Colonic mucosa (tissue), 4 donors: Measurements from ENCODE around the gene IDH3G. TPM values are rescaled to one million over a fixed set of nuclear protein-coding genes. Genes with fewer than 3 reads are reported as not detected.

Source experiments
- DNase-seq: peaks from one replicate; pipeline ENCODE4 v3.0.0-alpha.2; 2020
- H3K27ac ChIP-seq: fragments of 200-600 bp; one replicate; pipeline ENCODE4 v1.8.0; 2021
- H3K27me3 ChIP-seq: fragments of 200-600 bp; one replicate; pipeline ENCODE4 v1.8.0; 2021
- H3K36me3 ChIP-seq: fragments of 200-600 bp; one replicate; pipeline ENCODE4 v1.8.0; 2021
- H3K4me1 ChIP-seq: fragments of 200-600 bp; one replicate; pipeline ENCODE4 v1.8.0; 2021; ENCODE audit warnings: mild to moderate bottlenecking
- H3K4me3 ChIP-seq: fragments of 200-600 bp; one replicate; pipeline ENCODE4 v1.8.0; 2021
- H3K9ac ChIP-seq, 2 donors: one replicate each; pipeline ENCODE4 v1.7.0; 2013; ENCODE audit warnings: control low read depth in 2 of 2, low read depth in 2 of 2, low read length in 2 of 2
- H3K9me3 ChIP-seq: fragments of 200-600 bp; one replicate; pipeline ENCODE4 v1.8.0; 2021
- CTCF ChIP-seq: fragments of 200-600 bp; IDR thresholded peaks from one replicate; pipeline ENCODE4 v1.8.0; 2022; ENCODE audit warnings: antibody characterized with exemption, mild to moderate bottlenecking
- intact Hi-C: fragments of 100-400 bp; cut with DNase I; formaldehyde crosslinking; loops from one replicate; pipeline ENCODE4 v1.14.1; 2022
- total RNA-seq, 2 donors: library from RNA; stranded (reverse); fragmentation: NEBNext Ultra II Directional in 1 of 2; extraction: Animal tissue kit (Norgen Biotek cat#: 25700) in 1 of 2; gene quantifications; one replicate each; pipeline ENCODE4 v1.2.1, GENCODE V29; 2021
- donor health status: healthy.
- donor health status: DM: no; HTN: no; CAD: no.
- donor health status: DM: no; HTN: no; CAD: no.

The IDH3G gene
- total RNA-seq, 2 donors from 2014 or later, result 80.6 to 92.6 TPM

GRCh38 chrX:153769865-153770600 lies 24.1 kb downstream of the IDH3G start:
- DNase-seq, result no peak
- no peaks in the 10 kb centered on the region for H3K4me1 ChIP-seq
- H3K36me3 ChIP-seq, result no peaks in the 10 kb centered on the region
- H3K9me3 ChIP-seq, result no peaks in the 10 kb centered on the region
- intact Hi-C loops, result no loop called here
- no peak overlapping the region for H3K4me3 ChIP-seq
- H3K27me3 ChIP-seq, result peaks cover 3% of the 10 kb centered on the region
- no peak for TF ChIP-seq CTCF
- no peak overlapping the region for H3K9ac ChIP-seq
- H3K27ac ChIP-seq, result no peak overlapping the region

GRCh38 chrX:153769158-153769864 lies 24.9 kb downstream of the IDH3G start:
- Histone ChIP-seq H3K9ac (no peak overlapping the region), H3K4me1 (no peaks in the 10 kb centered on the region), H3K9me3 (no peaks in the 10 kb centered on the region), H3K4me3 (no peak overlapping the region), H3K27me3 (peaks cover 3% of the 10 kb centered on the region), H3K27ac (no peak overlapping the region), H3K36me3 (no peaks in the 10 kb centered on the region)
- intact Hi-C loops, result no loop called here
- DNase-seq, result no peak
- TF ChIP-seq CTCF, result no peak

GRCh38 chrX:153768311-153769157 lies 25.6 kb downstream of the IDH3G start:
- intact Hi-C loops, result no loop called here
- TF ChIP-seq CTCF, result no peak
- no peaks in the 10 kb centered on the region for H3K36me3 ChIP-seq
- H3K4me1 ChIP-seq, result no peaks in the 10 kb centered on the region
- no peak for DNase-seq
- H3K27ac ChIP-seq, result no peak overlapping the region
- no peaks in the 10 kb centered on the region for H3K9me3 ChIP-seq
- H3K9ac ChIP-seq, result no peak overlapping the region
- H3K27me3 ChIP-seq, result peaks cover 3% of the 10 kb centered on the region
- no peak overlapping the region for H3K4me3 ChIP-seq

- no peak for DNase-seq
- intact Hi-C loops, result no loop called here
- Histone ChIP-seq H3K27me3 (peaks cover 3% of the 10 kb centered on the region), H3K27ac (no peak overlapping the region), H3K9ac (no peak overlapping the region), H3K9me3 (no peaks in the 10 kb centered on the region), H3K4me3 (no peak overlapping the region), H3K36me3 (no peaks in the 10 kb centered on the region), H3K4me1 (no peaks in the 10 kb centered on the region)
- no peak for TF ChIP-seq CTCF
These were observed 26.5 kb downstream of the IDH3G start for GRCh38 chrX:153767674-153768055.

- Histone ChIP-seq H3K27ac (no peak overlapping the region), H3K36me3 (no peaks in the 10 kb centered on the region), H3K27me3 (peaks cover 3% of the 10 kb centered on the region), H3K4me1 (no peaks in the 10 kb centered on the region), H3K9me3 (no peaks in the 10 kb centered on the region), H3K4me3 (no peak overlapping the region), H3K9ac (peak overlapping the region in 1 of 2 donors; percentile 2)
- intact Hi-C loops, result no loop called here
- TF ChIP-seq CTCF, result no peak
- DNase-seq, result no peak
These were observed 27.1 kb downstream of the IDH3G start for GRCh38 chrX:153766871-153767673.
